ENCODE data around the gene VCAN.

DNA sequence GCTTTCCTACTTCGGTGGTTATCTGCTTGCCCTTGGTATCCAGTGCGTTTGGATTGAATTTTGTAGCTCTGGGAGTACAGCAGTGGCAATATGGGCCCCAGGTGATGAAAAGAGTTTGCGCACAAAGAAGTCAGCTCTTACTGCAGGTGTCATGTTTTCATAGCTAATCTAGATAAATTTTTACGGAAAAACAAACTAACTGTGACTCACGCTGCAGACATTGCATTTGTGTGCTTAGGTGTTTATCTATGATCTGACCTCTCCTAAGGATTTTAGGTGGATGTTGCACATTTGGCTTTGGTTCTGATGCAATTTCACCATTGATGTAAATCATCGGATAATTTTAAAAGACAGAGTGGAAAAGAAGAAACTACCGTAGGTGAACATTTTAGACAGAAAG, 92.1 kb downstream of the VCAN start:
- TF ChIP-seq, protein P1, sequence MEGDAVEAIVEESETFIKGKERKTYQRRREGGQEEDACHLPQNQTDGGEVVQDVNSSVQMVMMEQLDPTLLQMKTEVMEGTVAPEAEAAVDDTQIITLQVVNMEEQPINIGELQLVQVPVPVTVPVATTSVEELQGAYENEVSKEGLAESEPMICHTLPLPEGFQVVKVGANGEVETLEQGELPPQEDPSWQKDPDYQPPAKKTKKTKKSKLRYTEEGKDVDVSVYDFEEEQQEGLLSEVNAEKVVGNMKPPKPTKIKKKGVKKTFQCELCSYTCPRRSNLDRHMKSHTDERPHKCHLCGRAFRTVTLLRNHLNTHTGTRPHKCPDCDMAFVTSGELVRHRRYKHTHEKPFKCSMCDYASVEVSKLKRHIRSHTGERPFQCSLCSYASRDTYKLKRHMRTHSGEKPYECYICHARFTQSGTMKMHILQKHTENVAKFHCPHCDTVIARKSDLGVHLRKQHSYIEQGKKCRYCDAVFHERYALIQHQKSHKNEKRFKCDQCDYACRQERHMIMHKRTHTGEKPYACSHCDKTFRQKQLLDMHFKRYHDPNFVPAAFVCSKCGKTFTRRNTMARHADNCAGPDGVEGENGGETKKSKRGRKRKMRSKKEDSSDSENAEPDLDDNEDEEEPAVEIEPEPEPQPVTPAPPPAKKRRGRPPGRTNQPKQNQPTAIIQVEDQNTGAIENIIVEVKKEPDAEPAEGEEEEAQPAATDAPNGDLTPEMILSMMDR (conservative IDR thresholded peaks at IDR 0.05; ENCODE audit: low read length), result no peak
- TF ChIP-seq EZH2phosphoT487 (IDR thresholded peaks at IDR 0.05; ENCODE audit: borderline replicate concordance, low read depth, low read length), result no peak
